ENCODE data around the gene GSK3A. TPM values are rescaled to one million over a fixed set of nuclear protein-coding genes. Genes with fewer than 3 reads are reported as not detected.

The GSK3A gene
- total RNA-seq = 14.4 and 15.0 TPM in 2 replicates

GRCh38 chr19:42242512-42243409 is at the start of gene GSK3A:
Gene GSK3A (minus strand): TSS chr19:42242602. CDS start chr19:42242465, 137 bp downstream.

GRCh38 chr19:42268704-42269477 is 26.5 kb upstream of the GSK3A start, which contains the start of gene CIC:
Gene CIC (plus strand): TSS chr19:42269252. CDS start chr19:42271784, 2,532 bp downstream.

GRCh38 chr19:42254850-42255765 is 12.7 kb upstream of the GSK3A start, which contains the start of gene ERF:
Gene ERF (minus strand): TSS chr19:42255128. CDS start chr19:42254999, 129 bp downstream.

GRCh38 chr19:42219812-42220750 is 22.3 kb downstream of the GSK3A start, which contains the start of gene ZNF526:
Gene ZNF526 (plus strand): TSS chr19:42220312. CDS start chr19:42224404, 4,092 bp downstream.

GRCh38 chr19:42217520-42218437 is 24.6 kb downstream of the GSK3A start, which contains the start of gene DEDD2:
Gene DEDD2 (minus strand): TSS chr19:42217677. CDS start chr19:42217007, 670 bp downstream.

Other genes starting within 250 kb of the GSK3A start
- gene ATP1A3, start 248.4 kb downstream of the GSK3A start, total RNA-seq = 0.52 and 0.65 TPM in 2 replicates
- 0.22 and 0.26 TPM in 2 replicates for gene GRIK5, start 172.4 kb downstream of the GSK3A start, total RNA-seq
- gene ZNF574, start 166.4 kb downstream of the GSK3A start, total RNA-seq = 11.0 and 13.8 TPM in 2 replicates
- gene POU2F2, start 110.2 kb downstream of the GSK3A start, total RNA-seq = 0.39 and 0.65 TPM in 2 replicates
- 16.5 and 17.9 TPM in 2 replicates for gene DEDD2, start 24.9 kb downstream of the GSK3A start, total RNA-seq
- gene ZNF526, start 22.3 kb downstream of the GSK3A start, total RNA-seq = 11.4 and 13.3 TPM in 2 replicates
- 27.7 and 49.8 TPM in 2 replicates for gene ERF, start 12.5 kb upstream of the GSK3A start, total RNA-seq
- gene CIC, start 26.6 kb upstream of the GSK3A start, total RNA-seq = 24.4 and 24.6 TPM in 2 replicates
- 0.39 and 0.43 TPM in 2 replicates for gene PRR19, start 59.5 kb upstream of the GSK3A start, total RNA-seq
- gene PAFAH1B3, start 60.0 kb upstream of the GSK3A start, total RNA-seq = 12.2 and 15.0 TPM in 2 replicates
- not detected in 2 replicates for gene TMEM145, start 70.7 kb upstream of the GSK3A start, total RNA-seq
- 19.2 and 19.6 TPM in 2 replicates for gene MEGF8, start 83.0 kb upstream of the GSK3A start, total RNA-seq
- gene CNFN, start 147.7 kb upstream of the GSK3A start, total RNA-seq = 0.32 TPM in 1 of 2 replicates, not detected in the other
- gene LIPE, start 184.8 kb upstream of the GSK3A start, total RNA-seq = 2.6 and 3.4 TPM in 2 replicates
- not detected in 2 replicates for gene CXCL17, start 200.3 kb upstream of the GSK3A start, total RNA-seq